Esophagus squamous epithelium (tissue), 4 donors: Measurements from ENCODE around the gene MMEL1.

Experiments used
- CTCF ChIP-seq, 6 experiments: fragments of 450-650 bp in 4 of 6; fragments of 200-600 bp in 2 of 6; sonication (generic) in 2 of 6; IDR thresholded peaks; one replicate each; pipeline ENCODE4 v1.5.1; 2016 to 2019; ENCODE audit warnings: antibody characterized with exemption in 6 of 6, mild to moderate bottlenecking in 4 of 6, moderate library complexity in 4 of 6
- POLR2A ChIP-seq, 4 donors: fragments of 450-650 bp; IDR thresholded peaks; one replicate each; pipeline ENCODE4 v1.6.1; 2017; ENCODE audit warnings: antibody characterized with exemption in 4 of 4, mild to moderate bottlenecking in 4 of 4, moderate library complexity in 3 of 4

- TF ChIP-seq CTCF (IDR thresholded peaks at IDR 0.05) (no peak), POLR2A (IDR thresholded peaks at IDR 0.05) (no peak)
Observed at GRCh38 chr1:2645143-2645542, 12.3 kb upstream of the MMEL1 start.
